ENCODE data around the gene LYST.

LYST gene

GRCh38 chr1:235714205-235714897, 152.4 kb downstream of the LYST start:
- H3K9ac ChIP-seq (ENCODE audit: low read length), result no peak overlapping the region
- H3K27me3 ChIP-seq (ENCODE audit: low read length), result no peaks in the 10 kb centered on the region
- no peaks in the 10 kb centered on the region for H4K20me1 ChIP-seq (ENCODE audit: low read depth, low read length)
- no peaks in the 10 kb centered on the region for H3K36me3 ChIP-seq (ENCODE audit: low read length)
- no peak overlapping the region for H3K4me3 ChIP-seq (ENCODE audit: insufficient read depth, low read length, poor library complexity, severe bottlenecking)
- TF ChIP-seq CTCF (IDR thresholded peaks at IDR 0.05; ENCODE audit: insufficient read depth, low read length, poor library complexity, severe bottlenecking) (no peak), EZH2phosphoT487 (conservative IDR thresholded peaks at IDR 0.05; ENCODE audit: low read length) (no peak)
- H3F3A ChIP-seq (ENCODE audit: insufficient read depth), result no peaks in the 10 kb centered on the region
- no peaks in the 10 kb centered on the region for H3K79me2 ChIP-seq (ENCODE audit: insufficient read depth, low read length)
- H3K9me2 ChIP-seq (replicated peaks; ENCODE audit: insufficient read depth, low read length), result no peaks in the 10 kb centered on the region
- no peaks in the 10 kb centered on the region for H3K9me3 ChIP-seq (ENCODE audit: insufficient read depth, low read length)
- H3K4me2 ChIP-seq (ENCODE audit: low read depth, low read length, poor library complexity, severe bottlenecking), result no peak overlapping the region
- H2AFZ ChIP-seq (ENCODE audit: low read depth, low read length, severe bottlenecking), result no peak overlapping the region
- H3K27ac ChIP-seq (ENCODE audit: low read depth, low read length), result no peak overlapping the region

GRCh38 chr1:235712812-235713211, 153.9 kb downstream of the LYST start:
- no peaks in the 10 kb centered on the region for H4K20me1 ChIP-seq (ENCODE audit: low read depth, low read length)
- H3K27me3 ChIP-seq (ENCODE audit: low read length), result no peaks in the 10 kb centered on the region
- H3K27ac ChIP-seq (ENCODE audit: low read depth, low read length), result no peak overlapping the region
- H2AFZ ChIP-seq (ENCODE audit: low read depth, low read length, severe bottlenecking), result no peak overlapping the region
- no peaks in the 10 kb centered on the region for H3F3A ChIP-seq (ENCODE audit: insufficient read depth)
- TF ChIP-seq EZH2phosphoT487 (conservative IDR thresholded peaks at IDR 0.05; ENCODE audit: low read length) (no peak), CTCF (IDR thresholded peaks at IDR 0.05; ENCODE audit: insufficient read depth, low read length, poor library complexity, severe bottlenecking) (no peak)
- H3K4me2 ChIP-seq (ENCODE audit: low read depth, low read length, poor library complexity, severe bottlenecking), result no peak overlapping the region
- H3K79me2 ChIP-seq (ENCODE audit: insufficient read depth, low read length), result no peaks in the 10 kb centered on the region
- H3K36me3 ChIP-seq (ENCODE audit: low read length), result no peaks in the 10 kb centered on the region
- no peaks in the 10 kb centered on the region for H3K9me3 ChIP-seq (ENCODE audit: insufficient read depth, low read length)
- no peak overlapping the region for H3K4me3 ChIP-seq (ENCODE audit: insufficient read depth, low read length, poor library complexity, severe bottlenecking)
- no peak overlapping the region for H3K9ac ChIP-seq (ENCODE audit: low read length)
- no peaks in the 10 kb centered on the region for H3K9me2 ChIP-seq (replicated peaks; ENCODE audit: insufficient read depth, low read length)

GRCh38 chr1:235710687-235711086, 156.0 kb downstream of the LYST start:
- Histone ChIP-seq H3F3A (ENCODE audit: insufficient read depth) (no peaks in the 10 kb centered on the region), H2AFZ (ENCODE audit: low read depth, low read length, severe bottlenecking) (no peak overlapping the region), H3K9me3 (ENCODE audit: insufficient read depth, low read length) (no peaks in the 10 kb centered on the region), H3K4me3 (ENCODE audit: insufficient read depth, low read length, poor library complexity, severe bottlenecking) (no peak overlapping the region), H3K9ac (ENCODE audit: low read length) (no peak overlapping the region), H3K36me3 (ENCODE audit: low read length) (no peaks in the 10 kb centered on the region), H3K4me2 (ENCODE audit: low read depth, low read length, poor library complexity, severe bottlenecking) (no peak overlapping the region), H3K27me3 (ENCODE audit: low read length) (no peaks in the 10 kb centered on the region), H3K27ac (ENCODE audit: low read depth, low read length) (no peak overlapping the region), H3K79me2 (ENCODE audit: insufficient read depth, low read length) (no peaks in the 10 kb centered on the region), H3K9me2 (replicated peaks; ENCODE audit: insufficient read depth, low read length) (no peaks in the 10 kb centered on the region), H4K20me1 (ENCODE audit: low read depth, low read length) (no peaks in the 10 kb centered on the region)
- TF ChIP-seq CTCF (IDR thresholded peaks at IDR 0.05; ENCODE audit: insufficient read depth, low read length, poor library complexity, severe bottlenecking) (no peak), EZH2phosphoT487 (conservative IDR thresholded peaks at IDR 0.05; ENCODE audit: low read length) (no peak)
